LHCN-M2 (cell line): Measurements from ENCODE around the gene CHRNB2. TPM values are rescaled to one million over a fixed set of nuclear protein-coding genes. Genes with fewer than 3 reads are reported as not detected.
A peak's percentile ranks its signal among the peaks of the same experiment; 100 is the strongest.

Experiments used
- DNase-seq: peaks from one replicate; pipeline ENCODE4 v3.0.0-alpha.2; 2012; ENCODE audit warnings: low read depth
- total RNA-seq: library from RNA; depleted of rRNA; stranded (reverse); fragments of >200 nt; gene quantifications from 2 replicates; pipeline ENCODE4 v1.2.3, GENCODE V29; 2014

The CHRNB2 gene
- total RNA-seq, 1 experiment from 2014 or later, result 0.17 TPM

DNA sequence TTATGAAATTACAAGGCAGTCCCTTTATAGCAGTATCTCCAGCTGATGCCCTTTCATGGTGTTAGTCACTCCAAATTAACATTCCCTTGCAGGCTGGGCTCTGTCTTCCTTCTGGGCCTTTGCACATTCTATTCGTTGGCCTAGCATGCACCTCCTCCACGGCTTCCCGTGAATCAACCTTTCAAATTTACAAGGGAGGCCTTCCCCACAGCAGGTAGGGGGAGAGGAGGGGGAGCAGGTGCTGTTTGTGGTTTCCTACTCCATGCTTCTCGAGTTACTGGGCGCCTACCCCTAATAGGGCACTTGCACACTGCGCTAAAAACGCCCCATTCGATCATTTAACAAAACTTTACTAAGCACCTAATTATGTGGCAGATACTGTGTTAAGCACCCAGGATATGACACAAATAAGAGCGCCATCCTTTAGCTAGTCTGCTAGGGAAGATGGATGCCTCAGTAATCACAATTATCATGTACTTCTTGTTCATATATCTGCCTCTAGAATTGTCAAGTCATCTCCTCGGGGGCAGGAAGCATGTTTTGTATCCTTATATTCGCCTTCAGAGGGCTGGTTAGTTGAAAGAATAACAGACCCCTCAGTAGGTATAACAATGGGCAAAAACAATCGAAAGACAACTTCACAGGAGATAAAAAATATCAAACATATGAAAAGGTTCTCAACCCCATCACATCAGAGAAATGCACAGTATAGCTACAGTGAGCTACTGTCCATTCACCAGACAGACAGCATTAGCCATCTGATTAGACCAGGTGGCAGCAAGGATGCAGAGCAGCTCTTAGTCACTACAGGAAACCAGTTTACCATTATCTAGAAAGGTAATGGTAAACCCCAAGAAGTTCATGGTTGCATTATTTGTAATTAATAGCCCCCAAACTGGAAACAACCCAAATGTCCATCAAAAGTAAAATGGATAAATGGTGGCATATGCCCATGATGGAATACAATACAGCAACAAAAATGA is 42.1 kb downstream of the CHRNB2 start:
- DNase-seq, result no peak

DNA sequence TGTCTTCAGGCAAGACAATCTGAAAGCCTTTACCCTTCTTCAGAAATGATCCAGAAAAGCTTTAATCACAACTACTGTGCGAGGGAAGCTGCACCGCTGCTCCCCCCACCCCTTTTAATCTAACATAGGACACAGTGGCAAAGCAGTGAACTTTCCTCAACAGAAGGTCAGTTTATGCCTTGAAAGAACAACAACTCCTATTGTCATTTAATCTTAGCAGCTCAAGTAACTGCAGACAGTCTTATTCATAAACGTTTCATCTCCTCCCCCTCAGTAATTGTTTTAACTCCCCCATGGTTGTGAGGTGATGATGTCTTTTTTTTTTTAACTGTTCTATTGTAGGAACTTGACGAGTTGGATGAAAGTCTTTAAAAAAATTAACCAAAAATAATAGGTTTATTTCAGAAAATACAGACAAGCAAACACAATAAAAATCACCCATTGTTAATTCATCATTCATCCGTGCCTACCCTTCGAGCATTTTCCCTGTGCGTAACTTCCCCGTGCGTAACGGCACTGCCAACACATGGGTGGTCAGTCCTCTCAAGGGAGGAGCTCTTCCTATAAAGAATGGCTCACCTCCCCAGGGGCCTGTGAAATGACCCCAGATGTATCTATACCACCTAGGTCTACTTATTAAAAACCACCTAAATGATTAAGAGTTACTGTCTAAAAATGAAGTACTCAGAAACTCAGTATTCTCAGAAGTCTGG is 43.7 kb downstream of the CHRNB2 start:
- no peak for DNase-seq

DNA sequence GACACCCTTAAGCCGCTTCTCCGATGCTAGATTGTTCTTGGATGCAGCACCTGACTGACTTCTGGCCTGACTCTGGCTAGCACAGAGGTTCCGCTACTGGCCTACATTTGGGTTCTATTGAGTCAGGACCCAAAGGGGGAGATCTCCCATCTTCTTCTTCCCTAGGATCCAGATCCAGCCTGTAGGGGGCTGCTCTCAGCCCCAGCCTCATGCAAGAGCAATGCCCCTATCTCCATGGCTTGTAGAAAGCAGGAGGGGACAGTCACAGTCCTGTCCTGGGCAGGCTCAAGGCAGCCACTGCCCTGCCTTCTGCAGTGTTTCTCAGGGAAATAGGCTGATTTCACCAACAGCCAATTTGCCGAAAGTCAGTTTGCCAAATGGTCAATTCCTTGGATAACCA is 46.7 kb downstream of the CHRNB2 start:
- no peak for DNase-seq

DNA sequence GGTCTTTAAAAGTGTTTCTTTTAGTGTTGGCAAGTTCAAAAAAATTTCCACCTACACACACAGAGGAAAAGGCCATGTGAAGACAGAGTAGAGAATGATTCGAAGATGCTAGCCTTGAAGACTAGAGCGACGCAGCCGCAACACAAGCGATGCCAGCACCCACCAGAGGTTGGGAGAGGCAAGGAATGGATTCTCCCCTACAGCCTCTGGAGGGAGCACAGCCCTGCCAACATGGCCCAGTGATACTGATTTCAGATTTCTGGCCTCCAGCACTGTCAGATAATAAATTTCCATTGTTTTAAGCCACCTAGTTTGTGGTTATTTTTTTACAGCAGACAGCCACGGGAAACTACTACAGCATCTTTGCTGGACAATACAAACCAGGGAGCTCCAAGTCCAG is 47.3 kb downstream of the CHRNB2 start:
- no peak for DNase-seq

DNA sequence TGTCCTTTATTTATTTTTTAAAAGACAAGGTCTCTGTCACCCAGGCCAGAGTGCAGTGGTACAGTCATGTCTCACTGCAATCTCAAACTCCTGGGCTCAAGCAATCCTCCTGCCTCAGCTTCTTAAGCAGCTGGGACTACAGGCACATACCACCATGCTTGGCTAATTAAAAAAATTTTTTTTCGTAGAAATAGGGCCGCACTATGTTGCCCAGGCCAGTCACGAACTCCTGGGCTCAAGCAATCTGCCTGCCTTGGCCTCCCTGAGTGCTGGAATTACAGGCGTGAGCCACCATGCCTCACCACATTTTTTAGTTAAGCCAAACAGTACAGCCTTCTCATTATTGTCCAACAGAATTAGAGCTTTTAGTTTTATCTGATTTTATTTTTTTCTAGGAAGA is 47.8 kb downstream of the CHRNB2 start:
- DNase-seq, result no peak

DNA sequence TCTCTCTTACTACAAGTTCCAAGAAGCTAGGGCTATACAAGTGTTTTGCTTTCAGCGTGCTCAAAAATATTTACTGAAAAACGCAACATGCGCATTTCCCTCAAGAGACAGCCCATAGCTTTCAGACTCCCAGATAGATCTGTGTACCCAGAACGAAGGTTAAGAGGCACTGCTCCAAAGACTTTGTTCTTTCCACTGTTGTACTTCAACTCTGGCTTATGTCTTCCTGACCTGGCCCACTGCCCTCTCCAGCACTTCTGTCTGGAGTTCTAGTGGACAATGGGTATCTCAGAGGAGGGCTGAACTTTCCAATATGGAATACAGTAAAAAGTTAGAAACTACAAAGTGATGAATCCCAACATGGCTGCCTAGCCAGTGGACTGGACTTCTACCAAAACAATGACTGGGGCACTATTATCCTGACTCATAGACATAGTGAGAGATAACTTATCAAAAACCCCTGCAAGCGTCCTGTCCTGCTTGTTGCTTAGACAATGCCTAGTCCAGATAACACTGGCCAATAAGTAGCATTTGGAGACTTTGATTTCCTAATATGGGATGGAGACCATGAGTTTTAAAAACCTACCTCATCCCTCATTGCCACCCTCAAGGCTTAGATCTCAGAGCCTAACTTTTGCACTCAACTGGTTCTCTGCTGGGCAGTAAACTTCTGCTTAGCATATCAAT is 49.2 kb downstream of the CHRNB2 start:
- no peak for DNase-seq

DNA sequence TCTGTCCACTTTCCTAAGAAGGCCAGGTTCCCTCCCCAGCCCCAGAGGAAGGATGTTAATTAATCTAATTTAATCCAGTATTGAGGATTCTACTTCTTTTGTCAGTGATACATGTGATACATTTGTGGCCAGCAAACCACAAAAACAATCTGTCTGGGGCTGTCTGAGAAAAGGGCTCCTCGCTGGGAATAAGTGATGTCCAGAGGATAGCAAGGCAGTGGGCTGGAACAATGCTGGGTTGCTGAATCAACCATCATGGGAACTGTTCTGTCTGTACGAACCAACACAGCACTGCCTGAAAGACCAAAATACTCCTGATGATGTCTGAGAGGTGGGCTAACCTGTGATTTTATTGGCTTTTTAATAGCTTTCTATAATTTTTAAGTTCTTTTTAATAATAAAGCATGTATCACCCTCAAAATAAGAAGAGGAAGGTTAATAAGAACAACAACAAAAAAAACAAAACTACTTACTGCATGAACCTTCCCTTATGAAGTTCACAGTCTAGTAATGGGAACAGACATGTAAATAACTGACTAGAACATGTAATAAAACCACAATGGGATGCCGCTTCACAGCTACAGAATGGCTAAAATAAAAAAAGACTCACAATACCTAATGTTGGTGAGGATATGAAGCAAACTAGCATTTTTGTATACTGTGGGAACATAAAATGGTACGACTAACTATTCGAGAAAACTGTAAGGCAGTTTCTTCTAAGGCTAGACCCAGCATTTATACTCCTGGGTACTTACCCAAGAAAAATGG is 51.8 kb downstream of the CHRNB2 start:
- DNase-seq, result no peak

DNA sequence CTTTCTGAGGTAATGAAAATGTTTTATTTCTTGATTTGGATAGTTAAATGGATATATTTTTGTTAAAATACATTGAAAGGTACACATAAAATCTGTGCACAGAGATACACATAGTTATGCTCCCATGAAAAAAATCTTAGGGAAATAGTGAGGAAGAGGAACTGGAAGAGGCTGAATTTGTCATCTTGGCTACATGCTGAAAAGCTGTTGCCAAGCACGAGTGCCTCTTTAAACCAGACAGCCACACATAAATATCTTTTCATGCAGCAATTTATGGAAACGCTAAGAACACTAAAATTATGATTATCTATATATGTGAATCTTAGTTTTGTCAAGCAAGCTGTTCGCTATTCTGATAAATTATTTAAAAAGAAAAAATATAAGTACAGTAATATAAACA is 53.2 kb downstream of the CHRNB2 start:
- no peak for DNase-seq

DNA sequence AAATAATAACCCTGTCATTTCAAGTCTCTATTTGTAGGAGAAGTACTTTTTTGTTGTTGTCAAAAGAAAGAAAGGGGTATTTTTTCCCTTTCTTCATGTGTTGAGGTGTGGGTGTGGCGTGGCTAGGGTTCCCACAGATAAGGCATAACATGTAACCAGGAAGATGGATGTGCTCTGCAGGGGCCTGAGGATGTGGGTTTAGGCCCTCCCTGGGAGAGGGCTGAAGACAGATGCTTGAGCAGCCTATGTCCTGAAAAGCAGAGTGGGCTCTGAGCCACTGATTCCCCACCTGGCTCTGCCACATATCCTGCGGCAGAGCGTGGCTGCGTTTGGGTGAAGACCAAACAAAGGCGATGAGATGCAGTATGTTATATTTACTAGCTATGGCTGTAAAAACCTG is 54.3 kb downstream of the CHRNB2 start:
- DNase-seq, result no peak

DNA sequence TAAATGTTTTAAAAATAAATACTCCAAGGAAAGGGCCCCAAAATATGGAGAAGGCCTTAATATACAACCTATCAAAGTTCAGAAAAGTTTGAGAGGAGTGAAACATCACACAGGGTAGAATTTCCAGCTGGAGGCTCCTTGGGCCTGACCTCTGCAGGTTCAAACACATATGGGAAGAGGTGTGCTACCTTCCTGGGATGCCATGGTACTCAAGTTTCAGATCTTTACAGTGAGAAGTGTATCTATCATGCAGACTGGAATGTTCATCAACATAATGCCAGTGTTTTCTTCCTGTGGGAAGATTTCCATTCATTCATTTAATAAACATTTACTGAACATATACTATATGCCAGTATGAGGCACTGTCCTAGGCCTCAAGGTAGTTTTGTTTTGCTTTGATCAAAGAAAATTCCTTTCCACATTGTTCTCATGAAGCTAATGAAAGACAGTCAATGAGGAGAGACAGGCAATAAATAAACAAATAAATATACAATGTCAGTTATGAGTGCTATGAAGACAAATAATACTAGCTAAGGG is 55.0 kb downstream of the CHRNB2 start:
- DNase-seq, result no peak

DNA sequence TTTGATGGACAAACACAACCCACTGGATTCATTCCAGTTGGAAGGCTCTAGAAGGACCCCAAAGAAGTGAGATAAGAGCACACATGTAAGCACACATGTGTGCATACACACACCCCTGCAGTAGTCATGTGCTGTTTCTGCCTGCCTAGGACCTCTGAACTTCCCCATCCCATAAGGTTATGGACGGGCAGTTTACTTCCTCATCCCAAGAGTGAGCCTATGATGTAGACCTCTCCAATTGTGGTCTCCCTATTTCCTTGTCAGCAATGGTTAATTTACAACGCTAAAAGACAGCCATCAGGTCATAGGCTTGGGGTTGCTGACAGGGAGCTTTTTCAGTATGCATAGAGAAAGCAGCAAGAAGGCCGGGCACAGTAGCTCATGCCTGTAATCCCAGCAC is 55.8 kb downstream of the CHRNB2 start:
- DNase-seq, result no peak

DNA sequence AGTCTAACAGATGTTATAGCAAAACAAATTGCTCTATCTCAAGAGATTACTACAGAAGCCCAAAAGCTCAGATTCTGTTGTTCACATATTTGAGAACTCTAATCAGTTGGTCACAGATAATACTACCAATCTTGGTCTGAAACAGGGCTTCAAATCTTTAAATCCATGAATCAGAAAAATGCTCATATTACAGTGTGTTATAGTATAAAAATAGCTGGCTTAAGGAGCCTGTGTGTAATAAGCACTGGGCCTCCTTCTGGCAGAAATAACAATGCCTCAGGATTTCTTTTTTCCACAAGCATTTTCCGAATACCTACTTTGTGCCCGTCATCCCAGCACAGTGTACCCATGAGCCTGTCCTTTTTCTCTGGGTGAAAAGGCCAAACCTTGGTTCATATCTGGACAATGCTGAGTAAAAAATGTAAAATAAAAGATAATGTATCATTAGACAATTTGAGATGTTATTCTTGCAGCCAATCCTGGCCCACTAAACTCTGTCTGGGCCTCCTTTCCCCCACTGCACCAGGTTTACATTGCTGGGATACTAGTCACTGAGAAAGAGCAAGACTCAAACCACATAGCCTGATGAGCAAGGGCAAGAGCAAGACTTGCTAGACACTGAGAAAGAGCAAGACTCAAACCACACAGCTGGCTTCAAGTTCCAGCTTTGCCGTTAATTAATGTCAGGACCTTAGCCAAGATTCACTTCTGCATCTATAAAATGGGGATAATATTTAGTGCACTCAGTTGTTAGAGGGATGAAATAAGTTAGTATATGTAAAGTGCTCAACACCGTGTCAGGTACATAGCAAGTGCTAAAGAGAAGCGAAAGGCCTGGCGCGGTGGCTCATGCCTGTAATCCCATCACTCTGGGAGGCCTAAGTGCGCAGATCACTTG is 57.4 kb downstream of the CHRNB2 start:
- DNase-seq, result peak; percentile 79

DNA sequence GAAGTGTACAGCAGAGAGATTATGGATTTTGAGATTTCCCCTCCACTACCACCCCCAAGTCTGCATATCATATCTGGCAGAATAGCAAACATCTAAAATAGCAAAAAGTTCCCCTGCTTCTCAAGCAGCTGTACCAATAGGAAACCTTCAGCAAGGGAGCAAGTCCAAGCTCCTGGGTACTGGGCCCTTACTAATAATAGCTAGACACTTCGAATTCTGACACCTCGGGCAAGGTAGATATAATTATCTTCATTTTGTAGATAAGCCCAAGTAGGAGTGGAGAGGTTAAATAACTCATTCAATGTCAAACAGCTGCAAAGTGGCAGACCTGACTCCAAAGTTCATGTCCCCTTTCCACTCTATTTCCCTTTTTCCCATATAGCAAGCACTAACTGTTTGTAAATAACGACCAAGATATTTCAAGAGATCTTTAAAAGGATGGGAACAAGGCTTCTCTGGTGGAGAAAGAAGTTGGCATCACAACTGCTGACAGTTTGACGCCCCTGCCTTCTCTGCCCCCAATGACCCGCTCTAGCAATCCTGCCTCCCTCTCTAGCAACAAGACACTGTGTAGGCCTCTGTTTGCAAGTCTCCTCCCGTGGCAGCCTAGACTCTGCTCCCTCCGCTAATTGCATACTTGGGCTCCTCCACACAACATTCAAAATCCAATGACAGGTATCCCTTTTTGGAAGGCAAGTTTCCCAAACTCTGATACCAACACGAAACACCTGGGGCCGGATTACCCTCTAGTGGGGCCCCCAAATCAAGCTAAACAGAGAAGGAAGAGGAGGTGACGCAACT is 59.1 kb downstream of the CHRNB2 start:
- DNase-seq, result peak; percentile 11

DNA sequence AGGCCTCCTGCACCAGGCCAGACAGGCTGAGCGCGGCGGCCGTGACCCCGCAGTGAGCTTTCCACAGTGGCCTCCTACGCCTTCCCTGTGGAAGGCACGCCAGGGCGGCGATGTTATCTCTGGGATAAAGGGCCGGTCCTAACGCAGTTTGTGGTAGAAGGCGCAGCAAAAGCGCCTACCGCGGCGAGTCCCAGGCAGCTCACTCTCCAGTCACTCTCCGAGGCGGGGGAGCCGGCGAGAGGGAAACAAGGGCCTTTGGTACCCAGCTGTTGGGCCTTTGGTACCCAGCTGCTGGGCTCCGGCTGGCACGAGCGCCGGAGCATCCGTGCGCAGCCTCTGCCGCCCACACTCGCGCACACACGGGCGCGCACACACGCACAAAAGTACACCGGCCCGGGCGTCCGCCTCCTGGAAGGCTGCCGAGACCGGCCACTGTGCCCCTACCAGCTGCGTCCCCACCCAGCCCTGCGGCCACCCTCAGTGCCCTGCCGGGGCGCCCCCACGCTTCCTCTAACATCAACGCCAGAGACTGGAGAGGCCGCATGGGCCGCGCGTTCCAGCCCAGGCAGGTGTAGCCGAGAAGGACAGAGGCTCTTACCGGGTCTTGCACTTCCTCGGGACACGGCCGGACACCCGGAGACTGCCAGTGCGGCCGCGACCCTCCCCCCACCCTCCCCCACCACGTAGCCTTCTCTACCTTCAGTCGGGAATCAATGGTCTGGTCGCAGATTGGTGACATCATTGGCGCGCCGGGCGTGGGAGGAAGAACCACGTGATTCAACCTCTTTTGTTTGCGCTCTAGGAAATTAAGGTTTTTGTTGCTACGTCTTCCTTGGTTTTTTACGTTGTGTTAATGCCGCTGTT is 59.9 kb downstream of the CHRNB2 start:
- peak; percentile 89 for DNase-seq

DNA sequence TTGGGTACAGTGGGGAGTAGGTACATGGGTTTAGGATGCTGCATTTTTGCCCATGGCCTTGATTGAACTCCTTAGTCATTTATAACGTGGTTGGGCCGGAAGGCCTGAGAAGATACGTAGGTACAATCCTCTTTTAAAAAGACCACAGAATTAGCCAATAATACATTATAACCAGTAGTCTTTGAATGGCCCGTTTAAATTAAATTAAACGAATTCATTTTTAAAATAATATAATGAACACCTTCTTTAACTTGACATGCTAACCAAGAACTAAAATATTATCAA is 60.5 kb downstream of the CHRNB2 start:
- no peak for DNase-seq

DNA sequence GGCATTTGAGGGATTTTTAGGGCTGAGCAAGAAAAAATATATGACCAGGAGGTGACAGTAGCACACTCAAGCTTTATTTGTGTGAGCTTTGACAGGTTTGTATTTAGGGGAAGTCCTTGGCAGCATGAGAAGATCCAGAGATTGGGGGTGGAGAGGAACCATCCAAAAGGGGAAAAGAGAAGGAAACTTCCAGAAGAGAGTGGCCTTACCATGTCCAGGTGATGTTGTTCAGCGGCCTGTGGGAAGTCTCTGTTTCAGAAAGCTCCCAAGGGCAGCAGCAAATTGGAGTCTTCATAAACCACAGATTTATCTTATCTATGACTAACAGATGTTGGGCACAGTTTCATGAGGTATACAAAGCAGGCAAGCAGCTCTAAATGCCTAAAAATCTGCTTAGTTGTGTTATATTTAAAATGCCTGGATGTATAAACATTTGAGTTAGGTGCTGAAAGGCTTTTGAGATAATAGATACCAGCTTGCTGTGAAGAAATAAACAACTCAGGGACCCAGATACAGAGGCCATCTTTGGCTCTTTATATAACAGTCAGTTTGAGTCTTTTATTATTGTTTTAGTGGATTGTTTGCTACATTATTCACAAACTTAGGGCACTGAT is 61.6 kb downstream of the CHRNB2 start:
- DNase-seq, result no peak
